Measurements from ENCODE around the gene B3GALT2.
"Not testable (repeated sequence)": the region's sequence is repeated elsewhere in the genome, so short reads cannot be mapped to it uniquely, and the experiment has no call there.

The B3GALT2 gene, protein sequence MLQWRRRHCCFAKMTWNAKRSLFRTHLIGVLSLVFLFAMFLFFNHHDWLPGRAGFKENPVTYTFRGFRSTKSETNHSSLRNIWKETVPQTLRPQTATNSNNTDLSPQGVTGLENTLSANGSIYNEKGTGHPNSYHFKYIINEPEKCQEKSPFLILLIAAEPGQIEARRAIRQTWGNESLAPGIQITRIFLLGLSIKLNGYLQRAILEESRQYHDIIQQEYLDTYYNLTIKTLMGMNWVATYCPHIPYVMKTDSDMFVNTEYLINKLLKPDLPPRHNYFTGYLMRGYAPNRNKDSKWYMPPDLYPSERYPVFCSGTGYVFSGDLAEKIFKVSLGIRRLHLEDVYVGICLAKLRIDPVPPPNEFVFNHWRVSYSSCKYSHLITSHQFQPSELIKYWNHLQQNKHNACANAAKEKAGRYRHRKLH

DNA sequence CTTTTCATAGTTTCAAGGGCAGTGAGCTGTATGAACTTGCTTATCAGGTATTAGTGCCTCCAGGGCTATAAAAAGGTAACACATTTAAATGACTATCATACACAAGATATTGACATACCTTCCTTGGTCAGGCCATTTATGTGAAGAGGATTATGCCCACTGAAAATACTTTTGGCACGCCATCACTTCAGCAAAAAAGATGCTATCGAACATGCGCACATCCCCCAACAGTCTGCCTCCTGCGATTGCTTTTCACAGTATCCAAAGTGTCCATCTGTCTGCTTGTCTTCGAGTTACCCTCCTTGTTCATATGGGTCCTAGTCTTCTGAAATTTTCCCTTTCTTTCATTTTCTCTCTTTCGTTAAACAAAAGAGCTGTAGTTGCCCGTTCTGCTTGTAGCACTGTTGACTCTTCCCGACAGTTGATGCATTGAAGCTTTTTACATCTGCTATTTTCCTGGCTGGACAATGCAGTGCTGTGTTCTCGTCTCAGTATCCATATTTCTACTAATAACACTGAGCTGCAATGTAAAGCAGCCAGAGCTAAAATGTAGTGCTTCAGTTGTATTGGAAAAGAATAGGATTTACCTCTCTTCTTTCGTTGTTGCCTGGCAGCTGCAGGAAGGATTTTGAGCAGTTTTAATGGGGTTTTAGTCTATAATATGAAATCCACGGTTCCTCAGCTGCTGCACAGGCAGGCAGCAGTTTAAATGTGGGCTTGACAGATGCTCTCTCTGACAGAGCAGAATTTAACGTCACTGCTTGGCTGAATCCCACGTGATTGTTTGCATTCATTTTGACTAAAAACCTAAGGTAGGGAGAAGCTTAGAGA lies at the start of gene B3GALT2:
B3GALT2 (minus strand) TSS at position 713 of the 831 bp plus-strand sequence. CDS start 5,051 bp downstream, outside the sequence.
- H3K4me3 ChIP-seq (ENCODE audit: low read length), result no peak within 1 kb of the TSS
- TF ChIP-seq ZNF274 (IDR thresholded peaks at IDR 0.05; ENCODE audit: low read depth, low read length), result no peak

DNA sequence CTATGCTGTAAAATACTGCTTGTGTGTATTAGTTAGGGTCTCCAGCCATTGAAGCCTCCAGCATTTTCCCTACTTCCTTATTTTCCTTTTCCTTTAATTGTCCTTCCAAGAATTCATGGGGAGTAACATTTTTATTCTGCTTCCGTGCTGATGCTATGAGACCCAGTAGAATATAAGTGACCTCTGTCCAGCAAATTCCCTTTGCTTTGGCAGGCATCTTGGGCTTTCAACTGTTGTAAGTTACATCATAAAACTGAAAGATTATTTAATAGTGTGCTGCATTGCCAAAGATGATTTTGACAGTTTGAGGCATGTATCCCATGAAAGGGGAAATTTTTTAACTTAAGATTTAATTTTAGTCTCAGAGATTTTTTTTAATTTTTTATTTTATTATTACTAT lies 48.1 kb upstream of the B3GALT2 start:
- no peak for TF ChIP-seq ZNF274 (IDR thresholded peaks at IDR 0.05; ENCODE audit: low read depth, low read length)
- H3K4me3 ChIP-seq (ENCODE audit: low read length), result no peak overlapping the region

DNA sequence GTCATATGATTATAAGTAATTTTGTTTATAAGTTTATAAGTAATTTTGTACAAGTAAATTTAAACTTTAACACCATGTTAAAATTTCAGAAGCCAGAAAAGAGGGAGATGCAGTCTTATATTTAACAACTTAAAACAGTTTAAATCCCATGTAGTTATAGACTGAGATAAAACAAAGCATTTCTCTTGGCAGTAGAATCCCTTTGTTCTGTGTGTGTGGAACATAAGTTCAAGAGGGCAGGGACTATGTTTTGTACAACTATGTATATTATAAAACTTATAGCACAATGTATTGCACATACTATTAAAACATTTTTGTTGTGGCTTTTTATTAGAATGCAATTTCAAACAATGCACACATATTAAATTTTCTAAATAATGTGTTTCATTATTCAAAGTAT lies 44.7 kb upstream of the B3GALT2 start:
- not testable (repeated sequence) for H3K4me3 ChIP-seq (ENCODE audit: low read length)

DNA sequence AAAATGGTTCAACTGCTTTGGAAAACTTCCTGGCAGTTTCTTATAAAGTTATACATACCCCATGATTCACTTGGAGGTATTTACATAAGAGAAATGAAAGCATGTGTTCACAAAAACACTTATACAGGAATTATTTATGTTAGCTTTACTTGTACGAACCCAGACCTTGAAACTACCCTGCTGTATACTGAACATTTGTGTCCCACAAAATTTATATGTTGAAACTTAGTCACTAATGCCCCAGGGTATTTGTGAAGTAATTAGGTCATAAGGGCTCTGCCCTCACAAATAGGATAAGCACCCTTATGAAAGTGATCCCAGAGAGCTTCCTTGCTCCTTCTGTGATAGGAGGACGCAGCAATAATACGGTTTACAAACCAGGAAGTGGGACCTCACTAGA lies 42.7 kb upstream of the B3GALT2 start:
- TF ChIP-seq ZNF274 (IDR thresholded peaks at IDR 0.05; ENCODE audit: low read depth, low read length), result no peak
- no peak overlapping the region for H3K4me3 ChIP-seq (ENCODE audit: low read length)

DNA sequence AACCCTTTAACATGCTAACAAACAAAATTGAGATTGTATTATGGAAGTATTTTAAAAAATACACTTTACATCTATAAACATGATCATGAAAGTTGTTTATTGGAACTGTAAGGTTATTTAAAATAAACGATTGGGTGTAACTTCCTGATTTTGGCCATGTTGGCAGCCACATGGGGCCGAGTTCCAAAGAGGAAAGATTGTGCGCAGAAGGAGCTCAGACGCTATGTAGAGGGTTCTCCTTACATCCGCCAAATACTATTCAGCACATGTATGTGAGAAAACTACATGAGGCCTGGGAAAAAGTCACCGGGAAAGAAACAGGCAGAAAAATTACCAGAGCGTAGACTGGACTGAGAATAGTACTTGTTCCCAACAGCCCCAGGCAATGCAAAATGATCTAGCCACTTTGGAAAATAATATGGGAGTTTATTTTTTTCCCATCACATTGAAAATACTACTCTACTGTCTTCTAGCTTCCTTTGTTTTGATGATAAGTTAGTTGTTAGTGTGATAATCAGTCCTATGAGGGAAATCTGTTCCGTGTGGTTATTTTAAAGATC lies 35.7 kb upstream of the B3GALT2 start:
- no peak for TF ChIP-seq ZNF274 (IDR thresholded peaks at IDR 0.05; ENCODE audit: low read depth, low read length)
- H3K4me3 ChIP-seq (ENCODE audit: low read length), result no peak overlapping the region

DNA sequence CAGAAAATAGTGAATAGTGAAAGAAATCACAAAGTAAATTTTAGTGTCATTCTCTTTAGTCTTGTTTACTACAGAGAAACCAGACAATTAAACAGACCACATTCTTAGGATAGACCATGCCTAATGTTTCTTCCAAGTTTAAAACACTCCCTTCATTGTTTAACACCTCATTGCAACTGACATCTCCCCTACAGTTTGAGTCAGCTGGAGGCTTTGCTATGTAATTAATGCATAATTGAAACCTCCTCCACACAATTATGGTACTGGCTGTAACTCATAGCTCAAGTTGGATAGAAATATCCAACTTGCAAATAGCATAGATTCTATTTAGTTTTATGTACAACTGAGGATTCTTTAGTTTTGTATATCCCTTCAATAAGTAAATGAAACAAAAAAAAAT lies 35.2 kb upstream of the B3GALT2 start:
- H3K4me3 ChIP-seq (ENCODE audit: low read length), result no peak overlapping the region
- no peak for TF ChIP-seq ZNF274 (IDR thresholded peaks at IDR 0.05; ENCODE audit: low read depth, low read length)

DNA sequence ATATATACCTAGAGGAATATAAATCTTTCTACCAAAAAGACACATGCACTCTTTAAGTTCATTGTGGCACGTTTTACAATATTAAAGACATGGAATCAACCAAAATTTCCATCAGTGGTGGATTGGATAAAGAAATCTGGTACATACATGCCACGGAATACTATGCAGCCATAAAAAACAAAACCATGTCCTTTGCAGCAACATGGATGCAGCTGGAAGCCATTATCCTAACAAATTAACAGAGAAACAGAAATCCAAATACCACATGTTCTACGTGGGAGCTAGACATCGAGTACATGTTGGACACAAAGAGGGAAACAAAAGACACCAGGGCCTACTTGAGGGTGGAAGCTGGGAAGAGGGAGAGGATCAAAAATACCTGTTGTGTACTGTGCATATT lies 33.0 kb upstream of the B3GALT2 start:
- no peak for TF ChIP-seq ZNF274 (IDR thresholded peaks at IDR 0.05; ENCODE audit: low read depth, low read length)
- H3K4me3 ChIP-seq (ENCODE audit: low read length), result no peak overlapping the region

DNA sequence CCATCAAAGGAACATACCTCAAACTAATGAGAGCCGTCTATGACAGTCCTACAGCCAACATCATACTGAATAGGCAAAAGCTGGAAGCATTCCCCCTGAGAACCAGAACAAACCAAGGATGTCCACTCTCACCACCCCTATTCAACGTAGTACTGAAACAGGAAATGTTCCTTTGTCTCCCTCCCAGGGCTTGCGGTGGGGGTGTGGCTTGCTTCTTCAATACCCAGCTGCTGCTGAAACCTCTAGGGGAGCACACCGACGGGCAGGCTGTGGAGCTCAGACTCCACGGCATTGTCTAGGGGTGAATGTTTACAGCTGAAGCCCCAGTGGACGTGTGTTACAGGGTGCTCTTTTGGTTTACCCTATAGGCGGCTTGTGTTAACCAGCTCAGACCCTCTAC lies 30.5 kb upstream of the B3GALT2 start:
- H3K4me3 ChIP-seq (ENCODE audit: low read length), result no peak overlapping the region
- TF ChIP-seq ZNF274 (IDR thresholded peaks at IDR 0.05; ENCODE audit: low read depth, low read length), result no peak

DNA sequence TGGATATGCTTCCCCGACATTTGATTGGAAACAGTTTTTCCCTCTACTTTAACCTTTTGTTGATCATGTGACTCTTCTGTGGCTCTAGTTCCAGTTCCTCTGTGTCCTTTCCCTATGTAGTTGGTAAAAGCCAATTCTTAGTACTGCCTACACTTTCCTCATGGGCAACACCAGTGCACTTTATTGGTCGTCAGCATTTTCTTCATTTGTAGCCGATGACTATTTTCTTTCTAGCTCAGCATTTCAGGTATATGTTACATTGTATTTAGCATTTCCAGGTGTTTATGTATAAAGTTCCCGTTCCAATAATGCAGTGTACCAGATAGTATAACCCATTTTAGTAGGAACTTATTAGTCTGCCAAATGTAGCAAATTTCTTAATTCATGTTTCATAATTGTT lies 27.6 kb upstream of the B3GALT2 start:
- TF ChIP-seq ZNF274 (IDR thresholded peaks at IDR 0.05; ENCODE audit: low read depth, low read length), result no peak
- H3K4me3 ChIP-seq (ENCODE audit: low read length), result no peak overlapping the region

DNA sequence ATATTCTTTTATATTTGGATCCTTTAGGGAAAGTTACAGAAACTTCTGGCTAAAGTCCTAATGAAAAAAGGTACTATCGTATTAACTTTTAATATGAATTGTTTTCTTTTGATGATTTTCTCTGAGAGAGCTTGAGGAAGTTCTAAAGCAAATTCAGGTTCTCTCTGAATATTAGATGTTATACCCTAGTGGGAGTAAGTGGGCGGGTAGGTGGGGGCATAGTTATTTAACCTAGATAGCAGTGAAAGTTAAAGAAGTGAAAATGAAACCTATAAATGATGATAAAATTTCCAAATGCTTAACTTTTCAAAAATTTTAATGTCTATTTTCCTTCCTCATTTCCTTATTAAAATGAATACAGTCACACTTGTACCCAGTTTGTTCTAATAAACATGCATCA lies 26.2 kb upstream of the B3GALT2 start:
- no peak for TF ChIP-seq ZNF274 (IDR thresholded peaks at IDR 0.05; ENCODE audit: low read depth, low read length)

DNA sequence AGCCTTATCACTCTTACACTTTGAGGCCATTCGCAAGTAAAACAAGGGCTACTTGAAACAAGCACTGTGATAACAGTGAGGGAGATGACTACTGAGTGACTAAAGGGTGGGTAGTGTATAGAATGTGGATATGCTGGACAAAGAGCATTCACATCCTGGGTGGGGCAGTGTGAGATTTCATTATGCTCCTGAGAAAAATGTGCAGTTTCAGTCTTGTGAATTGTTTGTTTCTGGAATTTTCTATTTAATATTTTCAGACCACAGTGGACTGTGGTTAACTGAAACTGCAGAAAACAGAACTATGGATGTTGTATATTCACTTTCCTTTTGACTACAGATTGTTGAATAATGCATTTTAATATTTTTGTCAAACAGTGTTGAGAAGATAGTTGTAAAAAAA lies 25.1 kb upstream of the B3GALT2 start:
- TF ChIP-seq ZNF274 (IDR thresholded peaks at IDR 0.05; ENCODE audit: low read depth, low read length), result no peak

More for the DNA sequence above, 26.2 kb upstream of the B3GALT2 start:
- H3K4me3 ChIP-seq (ENCODE audit: low read length), result no peak overlapping the region

DNA sequence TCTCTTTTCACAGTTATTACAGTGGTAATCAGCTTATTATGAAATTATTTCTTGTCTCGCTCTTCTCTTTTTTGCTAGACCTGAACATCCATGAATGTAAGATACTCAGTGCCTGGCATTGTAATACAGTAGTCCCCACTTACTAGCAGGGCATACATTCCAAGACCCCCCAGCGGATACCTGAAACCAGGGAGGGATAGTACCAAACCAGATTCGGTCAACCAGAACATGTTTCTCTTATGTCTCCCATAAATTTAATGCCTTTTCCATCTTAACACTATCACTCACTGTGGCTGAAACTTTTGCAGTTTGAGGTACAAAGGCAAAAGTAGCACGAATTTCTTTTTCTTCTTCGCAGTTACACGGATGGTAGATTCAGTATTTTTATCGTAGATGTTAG lies 24.6 kb upstream of the B3GALT2 start:
- no peak overlapping the region for H3K4me3 ChIP-seq (ENCODE audit: low read length)
- TF ChIP-seq ZNF274 (IDR thresholded peaks at IDR 0.05; ENCODE audit: low read depth, low read length), result no peak

More for the DNA sequence above, 25.1 kb upstream of the B3GALT2 start:
- H3K4me3 ChIP-seq (ENCODE audit: low read length), result no peak overlapping the region

DNA sequence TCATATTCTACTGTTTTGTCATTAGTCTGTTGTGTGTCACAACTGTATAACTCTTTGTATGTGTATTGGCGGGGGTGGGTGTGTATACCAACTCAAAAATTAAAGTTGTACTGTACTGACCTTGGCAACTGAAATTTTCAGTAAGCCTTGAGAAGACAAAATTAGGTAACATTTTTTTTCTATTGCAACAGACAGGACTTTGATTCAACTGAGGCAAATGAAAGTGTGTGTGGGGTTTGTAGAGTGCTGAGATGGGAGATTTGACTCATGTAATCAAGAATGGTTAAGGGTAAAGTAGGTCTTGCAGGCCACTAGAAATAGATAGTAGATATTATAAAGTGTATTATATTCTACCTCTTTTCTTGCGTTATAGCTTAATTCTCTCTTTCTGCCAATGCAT lies 14.6 kb upstream of the B3GALT2 start:
- H3K4me3 ChIP-seq (ENCODE audit: low read length), result no peak overlapping the region
- TF ChIP-seq ZNF274 (IDR thresholded peaks at IDR 0.05; ENCODE audit: low read depth, low read length), result no peak

DNA sequence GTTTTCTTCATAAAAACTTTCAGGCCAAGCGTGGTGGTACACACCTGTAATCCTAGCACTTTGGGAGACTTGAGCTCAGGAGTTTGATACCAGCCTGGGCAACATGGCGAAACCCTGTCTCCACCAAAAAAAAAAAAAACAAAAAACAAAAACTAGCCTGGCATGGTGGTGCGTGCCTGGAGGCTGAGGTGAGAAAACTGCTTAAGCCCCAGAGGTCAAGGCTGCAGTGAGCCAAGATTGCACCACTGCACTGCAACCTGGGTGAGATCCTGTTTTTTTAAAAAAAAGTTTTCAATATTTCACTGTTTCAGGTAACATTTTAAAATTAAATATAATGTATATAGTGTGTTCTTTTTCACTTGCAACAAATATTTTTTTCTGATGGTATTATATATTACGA lies 13.5 kb upstream of the B3GALT2 start:
- TF ChIP-seq ZNF274 (IDR thresholded peaks at IDR 0.05; ENCODE audit: low read depth, low read length), result no peak
- H3K4me3 ChIP-seq (ENCODE audit: low read length), result no peak overlapping the region

DNA sequence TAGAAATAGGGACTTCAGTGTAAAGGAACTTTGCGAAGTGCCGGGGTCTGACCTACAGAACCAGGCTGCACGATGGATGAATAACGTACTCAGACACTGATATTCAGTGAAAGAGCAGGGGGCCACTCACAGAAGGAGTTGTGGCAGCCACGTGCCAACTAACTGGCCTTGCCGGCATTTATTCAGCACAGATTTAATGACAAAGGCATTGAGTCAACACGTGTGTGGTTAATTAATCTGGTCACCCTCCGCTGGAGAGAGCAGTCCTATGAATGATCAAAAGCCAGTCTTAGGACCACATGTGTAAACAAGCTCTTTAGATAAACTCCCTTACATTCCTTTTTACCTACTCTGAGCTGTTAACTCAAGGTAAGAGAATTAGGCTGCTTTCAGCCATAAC lies 6.2 kb upstream of the B3GALT2 start:
- TF ChIP-seq ZNF274 (IDR thresholded peaks at IDR 0.05; ENCODE audit: low read depth, low read length), result no peak
- H3K4me3 ChIP-seq (ENCODE audit: low read length), result no peak overlapping the region
